Activated CD8-positive, alpha-beta memory T cell treated with anti-CD3 and anti-CD28 coated beads, Interleukin-2, amount 50 U/mL, for 24 hours (primary cell): ENCODE results near the gene NPW.
"Not testable (repeated sequence)": the region's sequence is repeated elsewhere in the genome, so short reads cannot be mapped to it uniquely, and the experiment has no call there.

ENCODE experiments used
- DNase-seq: peaks from one replicate; pipeline ENCODE4 v3.0.0-alpha.2; 2020; ENCODE audit errors: extremely low read depth

The NPW gene

DNA sequence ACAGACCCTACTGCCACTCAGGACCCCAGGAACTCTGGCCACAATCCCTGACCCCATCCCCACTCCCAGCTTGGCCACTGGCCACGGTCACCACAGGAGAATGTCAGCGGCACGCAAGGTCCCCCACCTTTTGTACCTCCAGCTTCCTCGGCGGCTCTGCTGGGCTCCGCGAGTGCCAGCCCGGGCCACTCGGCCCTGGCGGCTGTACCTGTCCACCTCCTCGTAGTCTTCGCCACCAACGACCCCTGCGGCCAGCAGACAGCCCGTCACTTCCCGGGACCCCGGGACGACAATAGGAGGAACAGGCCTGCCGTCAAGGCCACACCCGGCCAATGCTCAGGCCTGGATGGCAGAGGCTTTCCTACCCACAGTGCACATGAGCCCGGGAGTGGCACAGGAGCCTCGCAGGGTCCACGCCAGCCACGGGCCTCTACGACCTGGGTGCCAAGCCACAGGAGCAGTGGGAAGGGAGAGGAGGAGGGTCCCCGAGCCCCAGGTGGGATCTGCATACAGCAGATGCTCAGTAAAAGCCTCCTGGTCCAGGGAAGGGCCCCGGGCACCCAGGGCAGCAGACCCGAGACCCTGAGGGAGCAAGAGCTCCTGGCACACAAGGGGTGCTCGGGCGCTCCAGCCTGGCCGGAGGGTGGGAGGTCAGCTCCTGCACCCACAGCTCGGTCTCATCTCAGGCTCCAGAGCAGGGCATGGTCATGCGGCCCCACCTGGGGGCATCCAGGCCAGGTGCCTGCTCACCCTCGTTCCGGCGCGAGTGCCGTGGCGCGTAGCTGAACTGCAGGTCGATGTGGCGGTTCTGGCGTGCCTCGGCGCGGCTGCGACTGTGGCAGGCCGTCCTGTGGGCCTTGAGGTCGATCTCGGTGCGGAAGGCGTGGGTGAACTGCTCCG is 17.9 kb upstream of the NPW start:
- DNase-seq, result no peak

- no peak for DNase-seq
Measured at GRCh38 chr16:2002406-2003230, 17.0 kb upstream of the NPW start.

DNA sequence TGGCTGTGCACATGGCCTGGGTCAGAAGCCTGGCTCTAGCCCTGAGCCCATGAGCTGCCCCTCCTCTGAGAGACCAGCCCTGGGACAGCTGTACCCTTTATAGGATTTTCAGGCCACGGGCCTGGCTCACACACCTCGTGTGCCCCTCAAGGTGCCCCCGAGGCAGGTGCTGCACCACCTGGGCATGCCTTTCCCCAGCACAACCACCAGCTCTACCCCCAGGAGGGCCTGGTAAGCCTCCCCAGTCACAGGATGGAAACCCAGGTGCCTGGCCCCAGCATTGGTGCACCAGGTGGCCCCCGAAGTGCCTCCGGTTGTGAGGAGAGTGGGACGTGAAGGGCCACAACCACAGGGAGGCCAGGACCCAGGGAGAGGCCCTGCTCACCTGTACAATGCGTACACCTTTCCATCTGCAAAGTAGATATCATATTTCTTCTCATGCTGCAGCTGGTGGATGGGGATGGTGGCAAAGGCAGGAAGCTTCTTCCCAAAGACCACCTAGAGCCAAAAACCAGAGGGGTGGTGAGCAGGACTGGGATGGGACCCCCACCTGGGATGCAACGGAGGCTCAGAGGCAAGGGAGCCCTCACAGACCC is 16.3 kb upstream of the NPW start:
- no peak for DNase-seq

DNA sequence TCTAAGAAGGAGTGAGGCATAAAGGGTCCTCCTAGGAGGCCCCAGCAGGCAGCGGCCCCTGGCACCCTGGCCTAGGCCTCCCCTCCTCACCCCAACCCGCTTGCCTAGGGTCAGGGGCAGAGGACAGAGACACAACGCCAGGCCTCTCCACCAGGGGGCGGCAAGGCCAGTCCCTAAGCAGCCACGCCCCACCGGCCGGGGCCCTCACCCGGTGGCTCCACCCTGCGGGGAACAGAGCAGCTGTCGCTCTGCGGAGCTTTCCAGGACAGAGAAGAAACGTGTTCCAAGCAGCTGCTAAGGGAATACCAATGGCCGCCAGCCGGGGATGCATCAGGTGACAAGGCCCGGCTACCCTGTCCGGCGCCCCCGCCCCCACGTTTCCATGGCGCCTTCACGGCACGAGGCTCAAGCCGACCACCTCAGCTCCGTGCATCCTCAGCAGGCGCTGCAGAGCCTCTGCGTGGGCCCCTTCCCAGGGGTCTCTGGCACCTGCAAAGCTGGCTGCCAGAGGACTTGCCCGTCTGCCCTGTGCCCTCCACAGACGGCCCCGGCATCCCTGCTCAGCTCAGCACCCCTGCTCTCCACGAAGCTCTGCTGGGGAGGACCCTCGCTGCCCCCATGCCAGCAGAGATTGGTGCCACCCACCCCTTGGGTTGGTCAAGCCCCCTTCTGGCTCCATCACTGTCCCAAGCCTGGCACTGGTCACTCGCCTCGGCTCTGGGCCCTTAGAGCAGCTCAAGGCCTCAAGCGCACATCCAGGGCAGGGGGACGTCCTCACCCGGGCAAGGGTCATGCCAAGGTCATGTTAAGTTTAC is 15.6 kb upstream of the NPW start:
- peak; percentile 63 for DNase-seq

- no peak for DNase-seq
Measured at GRCh38 chr16:2004795-2005517, 14.6 kb upstream of the NPW start.

- no peak for DNase-seq
Measured at GRCh38 chr16:2005646-2006045, 13.9 kb upstream of the NPW start.

DNA sequence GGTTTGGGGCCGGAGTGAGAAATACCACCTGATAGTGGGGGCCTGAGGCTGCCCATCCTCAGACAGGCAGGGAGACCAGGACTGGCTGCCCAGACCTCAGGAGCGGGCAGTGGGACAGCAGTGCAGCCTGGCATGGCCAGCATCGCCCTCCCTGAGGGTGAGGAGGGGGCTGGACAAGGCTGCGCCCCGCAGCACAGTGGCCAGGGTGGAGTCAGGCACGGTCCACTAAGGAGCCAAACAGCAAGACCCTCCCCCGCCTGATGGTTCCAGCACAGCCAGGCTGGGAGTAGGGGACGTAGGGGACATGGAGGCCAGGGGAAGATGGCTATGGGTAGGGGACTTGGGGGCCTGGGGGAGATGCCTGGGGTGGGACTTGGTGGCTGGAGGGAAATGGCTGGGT is 13.3 kb upstream of the NPW start:
- no peak for DNase-seq

DNA sequence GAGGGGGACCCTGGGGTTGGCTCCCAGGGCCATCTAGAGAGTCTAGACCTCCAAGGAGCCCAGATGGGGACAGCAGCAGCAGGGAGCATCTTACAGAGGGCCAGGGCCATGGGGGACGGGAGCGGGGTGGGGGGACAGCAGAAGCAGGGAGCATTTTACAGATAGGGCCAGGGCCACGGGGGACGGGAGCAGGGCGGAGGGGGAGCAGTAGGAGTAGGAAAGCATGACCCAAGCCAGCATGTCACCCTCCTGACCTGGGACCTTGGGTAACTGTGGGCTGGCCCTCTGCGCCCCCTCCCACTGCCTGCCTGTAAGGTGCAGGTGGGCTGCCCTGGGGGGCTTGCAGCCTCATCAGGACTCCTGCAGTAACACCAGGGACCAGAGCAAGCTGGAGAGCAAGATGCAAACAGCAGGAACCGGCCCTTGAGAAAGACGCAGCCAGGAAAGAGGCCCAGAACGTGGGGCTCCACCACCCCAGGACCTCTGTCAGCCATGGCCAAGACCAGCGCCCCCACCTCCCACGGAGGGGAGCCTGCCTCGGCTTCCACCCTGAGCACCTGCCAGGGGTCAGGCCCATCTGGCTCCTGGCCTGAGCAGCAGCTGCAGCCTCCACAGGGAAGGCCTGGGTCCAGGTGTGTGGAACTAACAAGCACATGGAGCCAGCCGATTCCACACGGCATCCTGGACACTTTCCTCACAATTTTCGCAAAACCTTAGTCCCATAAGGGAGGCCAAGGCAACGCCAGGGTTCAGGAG is 12.3 kb upstream of the NPW start:
- DNase-seq, result no peak

- DNase-seq, result no peak
Measured at GRCh38 chr16:2008009-2008526, 11.5 kb upstream of the NPW start.

DNA sequence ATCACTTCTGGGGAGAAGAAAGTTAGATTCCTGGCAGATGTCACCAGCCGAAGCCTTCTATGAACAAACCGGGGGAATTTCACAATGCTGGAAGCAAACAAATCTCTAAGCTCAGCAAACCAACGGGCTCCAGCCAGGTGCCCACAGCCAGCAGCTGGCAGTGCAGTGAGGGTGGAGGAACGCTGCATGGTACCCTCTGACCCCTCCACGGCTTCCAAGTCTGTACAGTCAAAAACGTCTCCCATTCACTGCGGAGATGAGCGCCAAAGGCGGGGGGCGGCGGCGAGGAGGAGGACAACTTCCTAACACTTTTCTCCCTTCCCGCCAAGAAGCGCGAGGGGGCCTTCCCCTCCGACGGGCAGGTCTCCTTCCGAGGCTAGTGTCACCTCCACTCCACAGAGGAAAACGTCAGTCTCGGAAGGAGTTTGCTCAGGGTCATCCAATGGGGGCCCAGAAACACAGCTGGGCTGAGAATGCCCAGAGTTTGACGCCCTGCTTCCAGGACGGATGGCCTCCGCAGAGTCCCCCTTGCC is 10.9 kb upstream of the NPW start:
- DNase-seq, result no peak

DNA sequence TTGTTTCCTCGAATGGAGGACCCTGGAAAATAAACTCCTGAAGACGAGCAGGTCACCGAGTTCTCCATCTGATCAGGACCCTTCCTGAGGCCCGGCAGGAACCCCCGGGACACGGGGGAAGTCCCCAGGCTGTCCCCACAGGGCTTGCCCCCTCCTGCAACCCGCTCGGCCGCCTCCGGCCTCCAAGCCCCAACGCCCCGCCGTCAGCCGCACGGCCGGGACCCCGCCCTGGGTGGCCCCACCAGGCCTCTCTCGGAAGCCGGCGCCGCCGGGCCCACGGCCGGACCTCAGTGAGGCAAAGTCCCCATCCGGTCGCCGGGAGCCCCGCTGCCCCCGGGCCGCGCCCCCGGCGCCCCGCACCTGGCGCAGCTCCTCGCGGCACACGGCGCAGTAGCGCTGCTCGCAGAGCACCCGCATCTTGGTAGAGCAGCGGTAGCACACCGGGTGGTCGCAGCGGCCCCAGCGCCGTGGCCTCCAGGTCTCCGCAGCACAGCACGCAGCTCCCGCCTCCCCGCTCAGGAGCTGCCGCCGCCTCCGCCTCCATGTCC is 10.3 kb upstream of the NPW start:
- DNase-seq, result no peak

- no peak for DNase-seq
Measured at GRCh38 chr16:2009791-2010510, 9.6 kb upstream of the NPW start, which contains the start of gene ZNF598. Gene ZNF598 (minus strand): TSS chr16:2009821.

- DNase-seq, result not testable (repeated sequence)
Measured at GRCh38 chr16:2011726-2012125, 7.9 kb upstream of the NPW start.

GRCh38 chr16:2013527-2013926 is 6.1 kb upstream of the NPW start:
- DNase-seq, result no peak

- DNase-seq, result no peak
Measured at GRCh38 chr16:2015117-2015946, 4.3 kb upstream of the NPW start.

DNA sequence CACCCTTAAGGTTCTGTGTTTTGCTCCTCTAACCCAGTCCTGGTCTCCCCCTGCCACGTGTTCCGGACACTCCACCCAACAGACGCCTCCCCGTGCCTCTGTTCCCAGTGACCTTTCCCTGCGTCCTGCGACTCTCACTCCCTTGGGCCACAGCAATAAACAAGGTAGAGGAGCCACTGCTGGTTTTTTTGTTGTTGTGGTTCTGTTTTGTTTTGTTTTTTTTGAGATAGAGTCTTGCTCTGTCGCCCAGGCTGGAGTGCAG is 3.7 kb upstream of the NPW start:
- no peak for DNase-seq

DNA sequence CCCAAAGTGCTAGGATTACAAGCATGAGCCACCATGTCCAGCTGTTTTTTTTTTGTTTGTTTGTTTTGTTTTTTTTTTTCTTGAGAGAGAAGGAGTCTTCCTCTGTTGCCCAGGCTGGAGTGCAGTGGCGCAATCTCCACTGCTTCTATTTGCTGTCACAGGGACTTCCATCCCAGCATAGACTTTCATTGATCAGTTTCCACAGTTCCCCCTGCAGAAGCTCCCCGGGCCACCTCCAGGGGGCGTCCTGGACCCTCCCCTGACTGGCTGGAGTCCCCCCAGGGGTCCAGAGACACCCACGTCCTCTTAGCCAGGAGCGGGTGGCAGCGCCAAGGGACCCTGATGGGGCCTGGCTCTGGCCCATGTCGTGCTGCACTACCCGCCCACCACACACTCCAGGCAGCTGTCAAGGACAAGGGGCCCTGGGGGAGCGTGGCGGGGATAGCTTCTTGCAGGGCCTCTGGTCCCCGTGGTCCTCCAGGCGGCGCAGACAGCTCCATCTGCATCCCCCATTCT is 3.1 kb upstream of the NPW start:
- no peak for DNase-seq
